HG03378 (cell line): Measurements from ENCODE around the gene MED13L.

Experiments used
- ATAC-seq: cut with Tn5 transposase; IDR thresholded peaks from one replicate; pipeline ENCODE4 v1.9.1; 2021; ENCODE audit warnings: mild to moderate bottlenecking, moderate library complexity; ENCODE audit not compliant: unreplicated experiment

Gene MED13L

GRCh38 chr12:115926037-115926670 lies 351.3 kb downstream of the MED13L start:
- ATAC-seq, result no peak

DNA sequence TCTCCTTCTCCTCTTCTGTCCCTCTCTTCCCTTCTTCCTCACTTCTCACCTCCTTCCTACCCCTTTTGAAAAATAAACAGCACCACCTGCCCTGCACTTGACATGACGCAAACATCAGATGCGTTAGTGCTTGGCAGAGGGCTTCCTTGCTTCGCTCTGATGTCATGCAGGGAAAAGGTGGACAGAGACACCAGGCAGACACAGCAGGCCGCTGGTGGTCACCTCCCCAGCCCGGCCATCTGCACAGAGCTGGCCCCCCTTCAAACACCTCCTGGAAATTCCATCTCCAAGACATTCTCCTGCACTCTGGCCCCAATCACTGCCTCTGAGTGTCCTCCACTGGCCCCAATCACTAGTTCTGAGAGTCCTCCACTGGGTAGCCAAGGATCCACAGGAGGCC lies 353.6 kb downstream of the MED13L start:
- ATAC-seq, result no peak

GRCh38 chr12:115922952-115923564 lies 354.4 kb downstream of the MED13L start:
- no peak for ATAC-seq

DNA sequence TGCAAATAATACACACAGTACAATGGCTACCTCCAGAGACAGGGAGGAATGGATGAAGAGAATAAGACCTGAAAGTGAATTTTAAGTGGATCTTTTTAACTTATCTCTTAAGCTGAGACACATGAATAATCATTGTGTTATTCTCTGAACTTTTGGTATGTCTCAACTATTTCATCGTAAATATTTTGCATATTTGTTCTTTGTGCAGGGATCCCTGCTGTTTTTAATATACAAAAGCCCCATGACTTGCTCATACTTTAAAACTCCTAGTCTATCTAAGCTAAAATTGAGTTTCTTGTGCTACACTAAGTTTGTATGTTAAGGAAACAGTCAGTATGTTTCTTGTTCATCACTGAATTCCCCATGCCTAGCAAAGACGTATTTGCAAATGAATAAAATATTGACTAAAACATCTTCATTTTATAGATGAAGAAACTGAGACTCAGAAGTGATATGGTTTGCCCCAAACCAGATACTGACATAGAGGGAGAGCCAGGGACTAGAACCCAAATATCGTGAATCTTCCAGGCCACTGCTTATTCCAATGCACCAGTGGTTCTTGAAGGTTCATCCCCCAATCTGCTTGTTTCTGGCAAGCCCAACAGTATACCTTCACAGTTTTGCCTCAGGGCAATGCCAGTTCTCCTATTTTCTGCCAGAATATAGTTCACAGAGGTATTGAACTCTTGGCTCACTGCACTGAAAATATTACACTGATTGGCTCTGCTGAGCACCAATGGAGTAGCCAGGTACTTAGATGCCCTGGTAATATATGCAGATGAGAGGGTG lies 356.9 kb downstream of the MED13L start:
- ATAC-seq, result no peak

GRCh38 chr12:115918763-115919162 lies 358.7 kb downstream of the MED13L start:
- ATAC-seq, result no peak

DNA sequence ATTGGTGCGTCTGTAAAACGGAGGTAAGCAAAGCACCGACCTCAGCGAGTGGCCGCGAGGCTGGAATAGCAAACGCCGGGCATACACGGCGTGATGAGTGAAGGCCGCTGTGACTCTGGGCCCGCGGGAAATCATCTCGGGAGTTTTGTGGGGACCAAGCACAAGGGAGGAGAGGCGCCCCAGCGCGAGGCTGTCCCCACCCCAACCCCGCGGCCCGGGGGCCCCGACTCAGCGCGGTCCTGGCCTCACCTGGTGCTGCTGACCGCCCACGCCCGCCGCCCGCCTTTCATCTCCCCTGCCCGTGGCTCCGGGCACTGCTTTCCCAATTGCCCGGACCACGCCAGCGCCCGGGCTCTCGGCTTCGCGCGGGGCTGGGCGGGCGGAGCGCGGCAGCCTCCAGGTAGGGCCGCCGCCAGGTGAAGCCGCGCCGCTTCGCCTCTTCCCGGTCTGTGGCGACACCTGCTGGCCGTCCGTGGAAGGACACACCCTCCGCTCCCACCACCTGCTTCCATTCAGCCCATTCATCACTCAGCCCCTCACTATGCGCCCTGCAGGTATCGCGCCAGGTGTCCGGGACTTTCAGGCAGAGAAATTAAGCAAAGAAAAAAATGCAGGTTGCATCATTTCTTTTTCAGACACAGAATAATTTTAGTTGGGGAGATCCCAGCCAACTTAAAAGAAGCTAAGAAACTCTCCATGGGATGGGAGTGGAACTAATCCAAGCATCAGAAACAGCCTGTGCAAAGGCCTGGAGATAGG lies 360.4 kb downstream of the MED13L start:
- ATAC-seq, result no peak

GRCh38 chr12:115914122-115914521 lies 363.4 kb downstream of the MED13L start:
- no peak for ATAC-seq

GRCh38 chr12:115912440-115912839 lies 365.1 kb downstream of the MED13L start:
- no peak for ATAC-seq

DNA sequence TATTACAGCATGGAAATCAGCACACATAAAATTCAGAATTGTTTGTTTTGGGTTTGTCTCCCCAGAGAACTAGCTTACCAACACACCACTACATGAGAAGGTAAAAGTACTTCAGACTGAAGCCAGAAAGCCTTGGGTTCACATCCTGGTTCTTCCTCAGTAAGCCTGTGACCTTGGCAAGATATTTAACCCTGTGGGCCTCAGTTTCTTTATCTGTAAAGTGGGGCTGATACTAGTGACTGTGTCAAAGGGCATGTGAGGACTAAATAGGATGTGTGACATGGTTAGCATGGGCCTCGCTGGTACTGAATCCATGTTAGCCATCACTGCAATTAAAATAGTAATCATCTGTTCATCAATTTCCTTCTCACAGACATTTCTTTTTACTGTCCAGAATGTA lies 366.1 kb downstream of the MED13L start:
- ATAC-seq, result no peak

DNA sequence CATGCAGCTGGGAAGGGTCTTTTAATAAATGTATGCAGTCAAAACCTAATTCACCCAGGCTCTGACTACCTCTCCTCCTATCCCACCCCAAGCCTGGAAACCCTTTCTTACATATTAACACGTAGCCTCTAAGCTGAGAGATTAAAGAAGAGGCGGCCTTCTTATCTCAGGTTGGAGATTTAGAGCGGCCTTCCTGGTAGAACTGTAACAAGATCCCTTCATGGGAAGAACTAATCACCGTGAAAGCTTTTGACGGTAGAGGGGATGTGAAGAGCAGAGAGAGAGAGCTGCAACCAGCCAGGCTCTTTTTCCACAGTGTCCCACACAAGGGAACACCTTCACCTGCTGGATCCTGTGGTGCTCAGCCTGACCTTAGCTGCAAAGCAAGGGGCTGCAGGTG lies 367.4 kb downstream of the MED13L start:
- ATAC-seq, result no peak
